LoVo (cell line): ENCODE results near the gene SOX4.
A peak's percentile ranks its signal among the peaks of the same experiment; 100 is the strongest.
"Not testable (repeated sequence)": the region's sequence is repeated elsewhere in the genome, so short reads cannot be mapped to it uniquely, and the experiment has no call there.

Source experiments
- DNase-seq: peaks from one replicate; pipeline ENCODE4 v3.0.0-alpha.2; 2016; ENCODE audit warnings: low spot score

SOX4 gene

GRCh38 chr6:21593412-21593926 is at the start of gene SOX4:
Gene SOX4, plus strand, starts transcription at chr6:21593751. Its CDS starts 784 bp downstream, at chr6:21594535.
- DNase-seq, result peak; percentile 91

- DNase-seq, result not testable (repeated sequence)
Observed at GRCh38 chr6:21552286-21552685, 41.3 kb upstream of the SOX4 start.

GRCh38 chr6:21554286-21554685 is 39.3 kb upstream of the SOX4 start:
- DNase-seq, result no peak

GRCh38 chr6:21555197-21555596 is 38.4 kb upstream of the SOX4 start:
- DNase-seq, result no peak

GRCh38 chr6:21556511-21556910 is 37.0 kb upstream of the SOX4 start:
- no peak for DNase-seq

- no peak for DNase-seq
Observed at GRCh38 chr6:21556968-21557721, 36.4 kb upstream of the SOX4 start.

GRCh38 chr6:21559238-21559637 is 34.3 kb upstream of the SOX4 start:
- DNase-seq, result no peak

GRCh38 chr6:21560249-21560648 is 33.3 kb upstream of the SOX4 start:
- DNase-seq, result no peak

GRCh38 chr6:21565431-21565830 is 28.1 kb upstream of the SOX4 start:
- no peak for DNase-seq

- no peak for DNase-seq
Observed at GRCh38 chr6:21578523-21578922, 15.0 kb upstream of the SOX4 start.

GRCh38 chr6:21582651-21583050 is 10.9 kb upstream of the SOX4 start:
- no peak for DNase-seq

- no peak for DNase-seq
Observed at GRCh38 chr6:21586300-21586699, 7.3 kb upstream of the SOX4 start.

GRCh38 chr6:21586740-21587178 is 6.8 kb upstream of the SOX4 start:
- no peak for DNase-seq

GRCh38 chr6:21587179-21587960 is 6.2 kb upstream of the SOX4 start:
- DNase-seq, result peak; percentile 69

GRCh38 chr6:21587961-21588480 is 5.5 kb upstream of the SOX4 start:
- DNase-seq, result no peak

GRCh38 chr6:21588481-21589351 is 4.8 kb upstream of the SOX4 start:
- DNase-seq, result peak; percentile 77

GRCh38 chr6:21589352-21590345 is 3.9 kb upstream of the SOX4 start:
- peak; percentile 86 for DNase-seq

GRCh38 chr6:21590346-21590745 is 3.2 kb upstream of the SOX4 start:
- no peak for DNase-seq

- no peak for DNase-seq
Observed at GRCh38 chr6:21591446-21591845, 2.1 kb upstream of the SOX4 start.

GRCh38 chr6:21592953-21593352 is 598 bp upstream of the SOX4 start:
- no peak for DNase-seq
